KBM-7 (cell line): Measurements from ENCODE around the gene LEMD3.

Experiments used
- DNase-seq: peaks from one replicate; pipeline ENCODE4 v3.0.0-alpha.2; 2015
- in situ Hi-C: fragments of 300-500 bp; cut with MboI; formaldehyde crosslinking; loops from 2 replicates; pipeline ENCODE4 v1.14.3; 2020; ENCODE audit warnings: low sequenced_read_pairs, low pct_unique_long_range_greater_than_20kb, mixed read lengths

The LEMD3 gene

GRCh38 chr12:65164244-65164643, 5.1 kb upstream of the LEMD3 start:
- in situ Hi-C loops = no loop called here
- no peak for DNase-seq

DNA sequence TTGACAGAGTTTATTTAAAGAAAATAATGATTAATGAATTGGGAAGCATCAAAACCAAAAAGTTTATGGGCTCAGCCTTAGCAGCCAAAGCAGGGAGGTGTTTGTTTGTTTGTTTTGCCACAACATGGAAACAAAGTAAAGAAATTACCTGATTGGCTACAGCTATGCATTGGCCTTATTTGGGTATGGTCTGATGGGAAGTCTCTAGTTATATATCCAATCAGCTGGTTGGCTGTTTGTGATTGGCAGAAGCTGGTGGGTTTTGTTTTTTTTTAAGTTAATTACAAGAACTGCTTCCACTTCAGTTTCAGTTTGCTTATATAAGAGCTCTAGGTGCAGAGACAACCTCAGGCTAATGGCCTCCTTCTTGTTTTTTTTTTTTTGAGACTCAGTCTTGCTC, 4.6 kb upstream of the LEMD3 start:
- in situ Hi-C loops = no loop called here
- no peak for DNase-seq

DNA sequence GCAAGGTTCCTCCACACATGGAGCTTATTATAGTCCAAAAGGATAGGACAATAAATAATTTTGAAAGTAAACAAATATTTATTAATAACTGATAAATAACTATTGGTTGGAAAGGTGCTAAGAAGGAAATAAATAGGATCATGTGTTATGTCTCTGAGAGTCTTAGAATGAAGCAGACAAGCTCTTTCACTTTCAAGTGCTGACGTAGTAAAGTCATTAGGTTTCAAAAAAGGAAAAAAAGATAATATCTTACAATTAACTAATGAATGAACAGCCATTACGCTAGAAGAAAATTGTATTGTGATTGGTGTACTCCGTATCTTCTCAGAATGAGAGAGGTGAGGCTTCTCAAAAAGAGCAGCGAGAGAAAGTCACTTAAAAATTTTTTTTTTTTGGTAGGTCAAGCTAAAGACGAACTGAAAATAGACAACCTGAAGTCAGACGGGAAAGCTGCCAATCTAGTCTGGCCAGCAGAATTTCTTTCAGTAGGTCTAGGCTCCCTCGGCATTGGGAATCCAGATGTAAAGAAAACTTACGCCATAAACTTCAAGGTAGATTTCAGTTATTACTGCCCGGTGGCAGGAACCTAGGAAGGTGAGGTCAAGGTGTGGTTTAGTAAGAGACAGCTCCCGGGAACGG, 583 bp upstream of the LEMD3 start:
- in situ Hi-C loops = no loop called here
- DNase-seq = no peak

DNA sequence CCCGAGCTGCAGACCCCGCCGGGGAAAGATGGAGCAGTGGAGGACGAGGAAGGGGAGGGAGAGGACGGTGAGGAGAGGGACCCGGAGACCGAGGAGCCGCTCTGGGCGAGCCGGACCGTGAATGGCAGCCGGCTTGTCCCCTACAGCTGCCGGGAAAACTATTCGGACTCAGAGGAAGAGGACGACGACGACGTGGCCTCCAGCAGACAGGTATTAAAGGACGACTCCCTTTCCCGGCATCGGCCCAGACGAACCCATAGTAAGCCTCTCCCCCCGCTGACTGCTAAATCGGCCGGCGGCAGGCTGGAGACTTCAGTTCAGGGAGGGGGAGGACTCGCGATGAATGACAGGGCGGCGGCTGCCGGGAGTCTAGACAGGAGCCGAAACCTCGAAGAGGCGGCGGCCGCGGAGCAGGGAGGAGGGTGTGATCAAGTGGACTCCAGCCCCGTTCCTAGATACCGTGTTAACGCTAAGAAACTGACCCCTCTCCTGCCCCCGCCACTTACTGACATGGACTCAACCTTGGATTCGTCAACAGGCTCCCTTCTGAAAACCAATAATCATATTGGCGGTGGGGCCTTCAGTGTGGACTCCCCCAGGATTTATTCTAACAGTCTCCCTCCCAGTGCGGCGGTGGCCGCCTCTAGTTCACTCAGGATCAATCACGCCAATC, 962 bp downstream of the LEMD3 start:
- in situ Hi-C loops = no loop called here
- peak; percentile 70 for DNase-seq

DNA sequence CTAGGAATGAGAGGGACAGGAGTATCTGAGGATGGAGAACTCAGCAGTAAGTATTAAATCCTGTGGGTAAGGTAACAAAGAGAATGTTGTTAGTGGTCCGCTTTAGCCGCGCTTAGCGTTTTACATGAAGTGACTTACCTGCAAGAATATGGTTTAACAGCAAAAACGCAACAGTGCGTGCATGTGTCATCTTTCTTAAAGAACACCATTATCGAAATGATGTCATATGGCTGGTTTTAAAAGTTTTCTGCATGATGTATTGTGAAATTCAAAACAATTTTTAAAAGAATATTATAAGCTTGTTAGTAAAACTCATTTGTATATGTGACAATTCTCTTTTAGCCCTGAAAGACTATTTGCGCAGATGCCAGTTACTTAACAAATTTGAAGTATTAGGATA, 1.7 kb downstream of the LEMD3 start:
- in situ Hi-C loops = no loop called here
- DNase-seq = no peak

DNA sequence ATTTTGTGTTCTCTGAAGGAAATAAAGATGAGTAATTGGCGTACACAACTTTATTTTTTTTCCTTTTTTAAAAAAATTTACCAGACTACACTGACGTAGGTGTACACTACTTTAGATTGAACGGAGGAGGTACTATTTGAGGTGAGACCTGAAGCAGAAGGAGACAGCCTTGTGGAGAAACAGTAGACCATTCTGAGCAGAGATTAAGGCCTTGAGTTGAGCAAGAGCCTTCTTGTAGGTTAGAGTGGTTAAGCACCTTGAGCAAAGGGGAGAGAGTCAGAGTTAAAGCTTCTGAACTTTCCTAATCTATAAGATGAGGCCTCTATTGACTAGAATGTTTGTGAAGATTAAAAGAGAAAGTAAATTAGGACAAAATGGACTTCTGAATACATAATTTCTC, 2.5 kb downstream of the LEMD3 start:
- in situ Hi-C loops = no loop called here
- peak; percentile 42 for DNase-seq

DNA sequence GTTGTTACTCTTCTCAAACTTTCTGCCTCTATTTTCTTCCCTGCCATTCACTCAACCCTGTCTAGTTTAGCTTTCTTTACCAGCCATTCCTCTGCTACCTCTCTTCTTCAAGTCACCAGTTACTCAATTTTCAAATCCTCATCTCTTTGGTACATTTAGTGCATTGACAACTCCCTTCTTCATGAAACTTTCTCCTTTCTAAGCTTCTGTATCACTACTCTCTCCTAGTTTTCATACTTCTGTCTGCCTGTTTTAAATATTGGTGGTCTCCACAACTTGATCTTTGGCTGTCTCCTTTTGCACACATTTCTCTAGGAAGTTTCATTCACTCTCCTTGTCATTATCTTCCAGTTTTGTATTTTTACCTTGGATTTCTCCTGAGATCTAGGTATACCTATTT, 6.0 kb downstream of the LEMD3 start:
- in situ Hi-C loops = no loop called here
- no peak for DNase-seq

GRCh38 chr12:65182012-65182739, 12.8 kb downstream of the LEMD3 start:
- in situ Hi-C loops = no loop called here
- no peak for DNase-seq

DNA sequence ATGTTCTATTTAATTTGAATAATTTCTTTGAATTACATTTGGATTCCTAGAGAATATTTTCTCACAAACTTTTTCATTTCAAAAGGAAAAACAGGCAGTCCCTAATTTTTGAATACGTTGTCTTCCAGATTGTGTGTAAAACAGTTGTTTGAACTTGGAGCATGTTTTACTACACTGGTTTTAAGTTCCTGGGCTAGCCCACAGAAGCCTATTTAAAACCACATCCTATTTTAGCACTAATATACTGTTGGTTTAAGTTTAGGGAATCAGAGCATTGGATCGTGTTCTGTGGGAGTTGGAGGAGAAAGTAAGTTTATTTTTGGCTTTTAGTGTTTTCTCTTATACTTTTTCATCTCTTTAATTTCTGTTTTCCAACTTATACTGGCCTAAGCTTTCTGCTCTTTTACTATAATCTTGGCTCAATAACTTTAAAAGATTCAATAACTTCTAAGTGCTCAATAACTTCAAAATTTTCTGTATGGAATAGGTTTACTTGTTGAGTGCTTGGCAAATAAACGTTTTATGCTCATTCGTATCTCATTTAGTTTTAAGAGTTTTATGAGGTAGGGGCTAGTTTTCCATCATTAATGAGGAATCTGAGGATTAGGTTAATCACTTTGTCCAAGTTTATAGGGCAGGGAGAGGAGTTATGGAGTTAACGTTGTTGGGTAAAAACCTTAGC, 14.9 kb downstream of the LEMD3 start:
- in situ Hi-C loops = no loop called here
- DNase-seq = peak; percentile 34

DNA sequence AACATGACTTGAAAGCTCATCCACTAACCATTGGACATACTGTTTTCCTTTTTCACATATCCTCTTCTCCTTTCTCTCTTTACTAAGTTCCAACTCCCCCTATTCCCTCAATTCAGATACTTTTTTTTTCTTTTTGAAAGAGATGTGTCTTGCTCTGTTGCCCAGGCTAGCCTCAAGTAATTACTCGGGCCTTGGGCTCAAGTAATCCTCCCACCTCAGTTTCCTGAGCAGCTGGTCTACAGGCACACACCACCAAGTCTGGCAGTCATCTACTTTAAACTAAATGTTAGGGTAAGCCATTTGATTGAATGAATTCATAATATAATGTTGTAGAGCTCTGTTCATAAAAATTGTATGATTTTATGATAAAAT, 15.5 kb downstream of the LEMD3 start:
- in situ Hi-C loops = no loop called here
- DNase-seq = peak; percentile 23

DNA sequence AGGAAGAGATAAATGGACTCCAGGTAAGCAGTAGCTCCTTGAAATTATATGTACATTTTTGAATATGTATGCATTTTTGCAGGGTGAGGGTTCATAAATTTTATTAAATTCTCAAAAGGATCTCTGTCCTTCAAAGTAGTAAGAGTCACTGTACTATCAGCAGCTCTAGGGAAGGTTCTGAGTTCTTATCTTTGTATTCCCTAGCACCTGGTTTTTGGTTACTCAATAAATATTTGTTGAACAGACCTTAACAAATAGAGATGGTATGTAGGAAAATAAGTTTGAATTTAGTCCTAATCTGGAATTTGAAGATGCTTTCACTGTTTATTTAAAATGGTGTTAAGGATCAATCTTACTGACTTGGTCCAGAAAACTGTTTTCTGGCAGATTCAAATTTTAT, 18.3 kb downstream of the LEMD3 start:
- no peak for DNase-seq
- in situ Hi-C loops = no loop called here

DNA sequence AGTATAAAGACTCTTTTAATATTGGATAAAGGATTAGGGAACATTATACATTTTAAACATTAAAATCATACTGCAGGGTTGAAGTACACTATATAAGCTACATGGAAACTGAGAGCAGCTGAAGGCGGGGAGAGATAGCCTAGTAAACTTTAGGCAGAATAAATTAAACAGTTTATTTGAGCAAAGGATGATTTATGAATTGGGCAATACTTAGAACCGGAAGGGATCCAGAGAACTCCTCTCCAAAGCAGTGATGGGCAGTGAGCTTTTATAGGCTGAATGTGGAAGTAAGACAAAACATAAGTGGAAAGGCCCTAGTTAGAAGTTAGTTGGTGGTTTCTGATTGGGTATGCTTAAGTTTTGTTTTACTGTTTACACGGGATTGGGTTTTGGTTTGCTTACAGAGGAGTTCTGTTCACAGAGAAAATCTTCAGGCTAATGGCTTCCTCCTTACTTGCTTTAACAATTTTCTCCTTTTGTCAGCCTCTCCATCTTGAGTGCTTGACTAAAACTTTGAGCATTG, 18.9 kb downstream of the LEMD3 start:
- in situ Hi-C loops = no loop called here
- DNase-seq = peak; percentile 32

DNA sequence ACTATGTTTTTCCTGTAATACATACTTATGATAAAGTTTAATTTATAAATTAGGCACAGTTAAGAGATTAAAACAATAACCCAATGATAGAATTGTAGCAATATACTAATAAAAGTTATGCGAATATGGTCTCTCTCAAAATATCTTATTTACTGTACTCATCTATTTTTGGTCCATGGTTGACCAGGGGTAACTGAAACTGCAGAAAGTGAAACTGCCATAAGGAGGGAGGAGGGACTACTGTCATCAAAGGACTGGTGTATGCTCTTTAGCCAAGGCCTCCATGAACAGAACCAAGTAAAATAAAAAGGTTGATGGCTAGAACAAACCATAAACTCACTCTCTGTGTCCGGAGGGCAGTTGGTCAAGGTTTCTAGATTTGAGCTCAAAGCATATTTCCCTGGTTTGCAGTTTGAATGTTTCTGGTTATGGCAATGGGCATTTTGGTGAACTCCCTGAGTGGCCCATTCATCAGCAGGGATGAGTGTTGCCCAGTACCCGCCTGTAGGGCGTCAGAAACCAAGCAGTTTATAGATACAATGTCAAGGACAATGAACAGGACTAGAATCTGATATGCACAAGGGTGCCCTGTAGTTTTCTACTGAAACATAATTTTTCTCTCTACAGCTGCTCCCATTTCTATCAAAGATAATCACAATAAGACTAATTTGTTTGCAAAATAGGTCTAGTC, 19.8 kb downstream of the LEMD3 start:
- in situ Hi-C loops = no loop called here
- no peak for DNase-seq

DNA sequence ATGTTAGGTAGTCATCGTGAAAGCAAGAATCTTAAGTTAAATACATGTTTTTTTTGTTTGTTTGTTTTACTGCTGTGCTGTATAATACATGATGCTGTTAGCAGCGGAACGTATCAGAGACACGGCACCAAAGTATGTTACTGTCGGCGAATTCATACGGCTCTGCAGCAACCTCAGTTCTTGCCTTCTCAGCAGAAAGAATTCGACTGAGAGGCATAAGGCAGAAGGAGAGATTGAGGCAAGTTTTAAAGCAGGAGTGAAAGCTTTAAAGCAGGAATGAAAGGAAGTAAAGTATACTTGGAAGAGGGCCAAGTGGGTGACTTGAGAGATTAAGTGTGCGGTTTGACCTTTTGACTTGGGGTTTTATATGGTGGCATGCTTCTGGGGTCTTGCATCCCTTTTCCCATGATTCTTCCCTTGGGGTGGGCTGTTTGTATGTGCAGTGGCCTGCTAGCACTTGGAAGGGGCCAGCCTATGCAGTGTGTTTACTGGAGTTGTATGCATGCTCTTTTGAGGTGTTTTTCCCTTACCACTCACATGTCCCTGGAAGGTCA, 23.7 kb downstream of the LEMD3 start:
- in situ Hi-C loops = no loop called here
- peak; percentile 71 for DNase-seq

- in situ Hi-C loops = no loop called here
- DNase-seq = no peak
Measured at GRCh38 chr12:65194949-65195348, 25.6 kb downstream of the LEMD3 start.

DNA sequence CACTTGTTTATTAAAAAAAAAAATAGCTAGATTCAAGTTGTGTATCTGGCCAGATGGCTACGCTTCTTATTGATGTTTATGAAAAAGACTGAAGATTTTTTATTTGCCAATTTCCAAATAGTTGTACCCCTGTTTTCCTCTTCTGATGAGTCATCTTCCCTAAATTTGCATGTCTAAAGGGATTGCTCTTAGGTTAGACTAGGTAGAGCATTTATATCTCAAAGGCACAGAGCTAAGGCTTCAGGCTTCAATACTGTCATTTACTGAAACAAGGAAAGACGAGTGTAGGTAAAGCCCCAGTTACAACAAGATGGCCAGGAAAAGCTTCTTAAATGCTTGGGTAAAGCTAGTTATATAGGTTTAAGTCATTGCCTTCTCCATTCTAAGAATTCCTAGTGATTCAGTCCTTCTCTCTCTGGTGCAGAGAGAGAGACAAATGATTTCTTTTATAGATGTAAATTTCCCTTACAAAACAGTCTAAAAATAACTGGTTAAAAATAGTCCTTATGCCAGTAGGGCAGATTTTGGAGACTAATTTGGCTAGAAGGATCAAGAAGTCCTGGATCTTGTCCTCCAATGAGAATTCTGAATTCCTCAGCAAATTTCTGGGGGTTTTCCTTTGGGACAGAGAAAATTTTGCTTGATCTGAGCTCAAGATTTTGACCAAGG, 26.1 kb downstream of the LEMD3 start:
- no peak for DNase-seq
- in situ Hi-C loops = no loop called here

DNA sequence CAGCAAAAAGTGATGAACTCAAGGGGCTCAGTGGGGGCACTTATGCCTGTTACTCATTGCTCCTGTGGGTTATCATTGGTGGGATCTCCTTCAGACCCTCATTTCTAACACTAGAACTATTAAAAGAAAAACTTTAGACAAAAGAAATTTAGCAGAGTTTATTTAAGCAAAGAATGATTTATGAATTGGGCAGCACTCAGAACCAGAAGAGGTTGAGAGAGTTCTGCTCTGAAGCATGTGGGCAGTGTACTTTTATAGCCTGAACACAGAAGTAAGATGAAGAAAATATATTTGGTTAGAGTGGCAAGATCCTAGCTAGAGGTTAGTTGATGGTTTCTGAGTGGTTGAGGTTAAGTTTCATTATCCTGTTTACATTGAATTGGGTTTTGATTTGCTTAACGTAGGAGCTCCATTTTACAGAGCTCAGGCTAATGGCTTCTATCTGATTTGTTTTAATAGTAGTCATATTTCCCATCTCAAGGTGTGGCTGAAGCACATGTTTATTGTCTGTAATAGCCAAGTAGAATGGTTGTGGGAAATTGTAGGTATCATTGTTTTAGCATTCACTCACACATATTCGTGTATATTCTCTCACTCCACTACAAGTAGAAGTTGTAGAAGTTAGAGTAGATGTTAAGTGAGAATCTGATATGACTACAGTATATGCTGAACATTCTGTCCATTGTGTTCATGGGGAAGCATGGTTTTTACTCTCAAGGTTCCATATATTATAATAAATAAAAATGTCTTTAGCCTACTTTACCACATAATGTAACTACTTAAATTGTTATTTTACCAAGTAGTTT, 27.6 kb downstream of the LEMD3 start:
- in situ Hi-C loops = no loop called here

GRCh38 chr12:65199604-65200003, 30.2 kb downstream of the LEMD3 start:
- in situ Hi-C loops = no loop called here
- no peak for DNase-seq

More for the DNA sequence above, 27.6 kb downstream of the LEMD3 start:
- no peak for DNase-seq
